Calu3 (cell line): ENCODE data around the gene SLC16A3. TPM values are rescaled to one million over a fixed set of nuclear protein-coding genes. Genes with fewer than 3 reads are reported as not detected.
"Not testable (repeated sequence)": the region's sequence is repeated elsewhere in the genome, so short reads cannot be mapped to it uniquely, and the experiment has no call there.

Experiments used
- BruUV-seq: library from RNA; stranded (reverse); fragments of 400-500 nt; replicated peaks from 2 replicates; lab custom pipeline; 2021; lab: Mats Ljungman, UMichigan
- CTCF ChIA-PET: fragments of 300-600 bp; sonication (Branson Sonifier 250); formaldehyde crosslinking; loops from one replicate; lab custom pipeline; 2022; ENCODE audit warnings: antibody characterized with exemption; lab: Charles Lee
- DNase-seq: peaks from one replicate; pipeline ENCODE4 v3.0.0; 2022
- H3K27ac Mint-ChIP-seq: one replicate; pipeline ENCODE4 v1.8.0; 2022; ENCODE audit warnings: mixed read lengths; ENCODE audit not compliant: unreplicated experiment
- H3K27me3 Mint-ChIP-seq: one replicate; pipeline ENCODE4 v1.8.0; 2022; ENCODE audit warnings: mixed read lengths; ENCODE audit not compliant: unreplicated experiment
- H3K36me3 Mint-ChIP-seq: one replicate; pipeline ENCODE4 v1.8.0; 2022; ENCODE audit warnings: mild to moderate bottlenecking, moderate library complexity, mixed read lengths; ENCODE audit not compliant: insufficient read depth, unreplicated experiment
- H3K4me1 Mint-ChIP-seq: one replicate; pipeline ENCODE4 v1.8.0; 2022; ENCODE audit warnings: mild to moderate bottlenecking, low read depth, mixed read lengths; ENCODE audit not compliant: unreplicated experiment
- H3K4me3 Mint-ChIP-seq: one replicate; pipeline ENCODE4 v1.8.0; 2022; ENCODE audit warnings: mild to moderate bottlenecking, low read depth, moderate library complexity, mixed read lengths; ENCODE audit not compliant: unreplicated experiment
- H3K9me3 Mint-ChIP-seq: one replicate; pipeline ENCODE4 v1.8.0; 2022; ENCODE audit warnings: low read depth, mixed read lengths; ENCODE audit not compliant: unreplicated experiment
- CTCF ChIP-seq: fragments of 200-600 bp; IDR thresholded peaks from one replicate; pipeline ENCODE4 v1.8.0; 2022; ENCODE audit warnings: antibody characterized with exemption; ENCODE audit not compliant: unreplicated experiment
- intact Hi-C: fragments of 100-400 bp; cut with micrococcal nuclease; formaldehyde crosslinking; loops from one replicate; pipeline ENCODE4 v1.10.0; 2022; ENCODE audit not compliant: unreplicated experiment
- total RNA-seq: library from RNA; stranded (reverse); gene quantifications from 2 replicates; pipeline ENCODE4 v1.2.3, GENCODE V29; 2022

Gene SLC16A3
- total RNA-seq, 1 experiment from 2014 or later, result 47.2 TPM

- no TSS peak for BruUV-seq
- intact Hi-C loops, result no loop called here
- Mint-ChIP-seq H3K27ac (no peak overlapping the region), H3K36me3 (peaks cover 35% of the 10 kb centered on the region), H3K4me1 (no peaks in the 10 kb centered on the region), H3K27me3 (no peaks in the 10 kb centered on the region), H3K4me3 (no peak overlapping the region), H3K9me3 (no peaks in the 10 kb centered on the region)
- no peak for TF ChIP-seq CTCF
- CTCF ChIA-PET, result no interaction called here
- no peak for DNase-seq
Observed at GRCh38 chr17:82184761-82185160, 44.1 kb upstream of the SLC16A3 start.

DNA sequence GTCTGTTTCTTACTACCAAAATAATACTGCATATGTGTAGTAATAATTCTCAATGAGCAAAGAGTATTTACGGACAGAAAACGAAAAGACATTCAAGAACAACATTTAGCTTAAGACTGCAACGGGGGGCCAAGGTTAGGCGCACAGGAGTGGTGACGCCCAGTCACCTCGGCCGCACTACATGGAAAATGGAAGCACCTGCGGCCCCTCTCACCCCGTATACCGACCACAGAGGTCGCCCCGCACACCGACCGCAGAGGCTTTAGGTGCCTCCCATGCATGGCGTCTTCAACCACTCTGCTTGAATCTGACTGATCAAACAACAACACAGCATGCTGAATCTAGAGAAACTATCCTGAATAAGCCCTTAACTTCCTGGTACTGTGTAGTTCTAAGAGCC, 42.6 kb upstream of the SLC16A3 start:
- Mint-ChIP-seq H3K27ac (no peak overlapping the region), H3K9me3 (no peaks in the 10 kb centered on the region), H3K4me1 (no peaks in the 10 kb centered on the region), H3K27me3 (no peaks in the 10 kb centered on the region), H3K36me3 (peaks cover 36% of the 10 kb centered on the region), H3K4me3 (no peak overlapping the region)
- intact Hi-C loops, result no loop called here
- CTCF ChIA-PET, result no interaction called here
- no peak for DNase-seq
- no TSS peak for BruUV-seq
- no peak for TF ChIP-seq CTCF

DNA sequence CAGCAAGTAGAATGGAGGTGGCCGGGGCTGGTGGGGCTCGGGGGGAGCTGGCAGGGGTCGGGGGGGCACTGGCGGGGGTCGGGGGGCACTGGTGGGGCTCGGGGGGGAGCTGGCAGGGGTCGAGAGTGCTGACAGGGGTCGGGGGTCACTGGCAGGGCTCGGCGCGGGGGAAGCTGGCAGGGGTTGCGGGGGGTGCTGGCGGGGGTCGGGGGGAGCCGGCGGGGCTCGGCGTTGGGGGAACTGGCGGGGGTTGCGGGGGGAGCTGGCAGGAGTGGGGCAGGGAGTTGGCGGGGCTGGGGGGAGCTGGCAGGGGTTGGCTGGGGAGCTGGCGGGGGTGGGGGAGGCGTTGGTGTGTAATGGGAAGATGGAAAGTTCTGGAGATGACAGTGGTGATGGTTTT, 41.3 kb upstream of the SLC16A3 start:
- H3K27ac Mint-ChIP-seq, result no peak overlapping the region
- H3K36me3 Mint-ChIP-seq, result peaks cover 38% of the 10 kb centered on the region

DNA sequence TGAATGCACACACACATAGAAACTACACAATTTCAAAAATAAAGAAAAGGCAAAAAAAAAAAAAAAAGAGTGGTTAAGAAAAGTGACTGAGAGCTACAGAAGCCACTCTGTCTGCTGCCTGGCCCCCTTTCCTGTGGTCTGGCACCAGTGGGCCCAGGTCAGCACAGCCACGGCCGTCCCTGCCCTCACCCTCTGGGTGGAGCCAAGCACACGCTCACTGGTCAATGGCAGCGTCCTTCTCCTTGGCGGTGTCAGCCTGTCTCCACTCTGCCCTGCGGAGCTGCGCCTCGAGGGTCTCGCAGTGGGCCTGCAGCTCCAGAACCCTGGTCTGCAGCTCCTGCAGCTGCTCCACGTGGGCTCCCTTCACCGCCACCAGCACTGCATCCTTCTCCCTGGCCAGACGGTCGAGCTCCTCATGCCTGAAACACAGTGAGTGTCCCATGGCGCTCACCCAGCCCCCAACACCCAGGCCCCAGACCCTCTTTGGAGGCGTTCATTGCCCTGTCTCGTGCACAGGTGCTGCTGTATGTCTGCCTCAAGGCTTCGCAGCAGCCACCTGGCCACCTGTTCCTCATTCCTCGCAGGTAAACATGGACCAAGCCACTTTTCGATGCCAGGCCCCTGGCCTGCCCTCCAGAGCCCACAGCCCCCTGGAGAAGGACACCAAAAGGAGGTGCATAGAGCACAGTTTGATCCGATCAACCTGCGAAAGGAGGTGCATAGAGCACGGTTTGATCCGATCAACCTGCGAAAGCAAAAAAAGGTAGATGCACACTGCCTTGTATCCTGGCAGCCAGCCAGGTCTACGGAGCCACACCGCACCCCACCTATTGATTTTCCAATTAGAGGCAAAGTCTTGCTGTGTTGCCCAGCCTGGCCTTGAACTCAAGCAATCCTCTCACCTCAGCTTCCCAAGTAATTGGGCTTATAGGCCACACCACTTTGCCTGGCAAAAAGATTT, 40.6 kb upstream of the SLC16A3 start:
- Mint-ChIP-seq H3K4me1 (no peaks in the 10 kb centered on the region), H3K36me3 (peaks cover 43% of the 10 kb centered on the region), H3K9me3 (no peaks in the 10 kb centered on the region), H3K27ac (no peak overlapping the region), H3K27me3 (no peaks in the 10 kb centered on the region), H3K4me3 (no peak overlapping the region)
- intact Hi-C loops, result no loop called here
- TF ChIP-seq CTCF, result no peak
- no TSS peak for BruUV-seq
- CTCF ChIA-PET, result no interaction called here
- DNase-seq, result no peak

More for the DNA sequence above, 41.3 kb upstream of the SLC16A3 start:
- DNase-seq, result no peak
- intact Hi-C loops, result no loop called here
- CTCF ChIA-PET, result no interaction called here
- Mint-ChIP-seq H3K4me3 (no peak overlapping the region), H3K4me1 (no peaks in the 10 kb centered on the region), H3K27me3 (no peaks in the 10 kb centered on the region), H3K9me3 (no peaks in the 10 kb centered on the region)
- TF ChIP-seq CTCF, result no peak
- BruUV-seq, result no TSS peak

DNA sequence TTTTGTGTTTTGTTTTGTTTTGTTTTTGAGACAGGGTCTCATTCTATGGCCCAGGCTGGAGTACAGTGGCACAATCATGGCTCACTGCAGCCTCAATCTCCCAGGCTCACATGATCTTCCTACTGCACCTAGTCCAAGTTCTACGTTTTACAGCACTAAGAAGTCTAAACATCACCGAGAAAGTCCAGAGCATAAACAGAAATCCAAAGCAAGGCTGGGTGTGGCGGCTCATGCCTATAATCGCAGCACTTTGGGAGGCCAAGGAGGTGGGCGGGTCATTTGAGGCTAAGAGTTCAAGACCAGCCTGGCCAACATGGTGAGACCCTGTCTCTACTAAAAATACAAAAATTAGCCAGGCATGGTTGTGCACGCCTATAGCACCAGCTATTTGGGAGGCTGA, 35.8 kb upstream of the SLC16A3 start:
- CTCF ChIA-PET, DNase-seq, H3K27ac Mint-ChIP-seq, H3K4me1 Mint-ChIP-seq, H3K9me3 Mint-ChIP-seq, BruUV-seq, H3K27me3 Mint-ChIP-seq, H3K4me3 Mint-ChIP-seq, intact Hi-C loops: not testable (repeated sequence)
- peaks cover 31% of the 10 kb centered on the region for H3K36me3 Mint-ChIP-seq
